COLO829 (cell line): ENCODE results near the gene ALKBH5.
A peak's percentile ranks its signal among the peaks of the same experiment; 100 is the strongest.

ENCODE experiments used
- DNase-seq: peaks from one replicate; pipeline ENCODE4 v3.0.0; 2012; ENCODE audit warnings: low spot score

Gene ALKBH5

GRCh38 chr17:18246109-18246725, 62.6 kb downstream of the ALKBH5 start:
- no peak for DNase-seq

- peak; percentile 77 for DNase-seq
Observed at GRCh38 chr17:18246880-18247612, 63.4 kb downstream of the ALKBH5 start.

- no peak for DNase-seq
Observed at GRCh38 chr17:18247613-18248001, 64.0 kb downstream of the ALKBH5 start.

GRCh38 chr17:18248300-18248731, 64.7 kb downstream of the ALKBH5 start:
- DNase-seq, result peak; percentile 82

- DNase-seq, result no peak
Observed at GRCh38 chr17:18248811-18249210, 65.2 kb downstream of the ALKBH5 start.

- DNase-seq, result no peak
Observed at GRCh38 chr17:18250259-18250658, 66.6 kb downstream of the ALKBH5 start.

GRCh38 chr17:18250708-18251107, 67.1 kb downstream of the ALKBH5 start:
- DNase-seq, result no peak

- DNase-seq, result no peak
Observed at GRCh38 chr17:18251204-18251603, 67.6 kb downstream of the ALKBH5 start.

- DNase-seq, result no peak
Observed at GRCh38 chr17:18252160-18252559, 68.5 kb downstream of the ALKBH5 start.

GRCh38 chr17:18253187-18253884, 69.7 kb downstream of the ALKBH5 start:
- DNase-seq, result no peak

- DNase-seq, result no peak
Observed at GRCh38 chr17:18253947-18254821, 70.6 kb downstream of the ALKBH5 start.

- DNase-seq, result no peak
Observed at GRCh38 chr17:18254888-18255649, 71.4 kb downstream of the ALKBH5 start.

GRCh38 chr17:18256351-18256750, 72.7 kb downstream of the ALKBH5 start:
- DNase-seq, result no peak

- DNase-seq, result no peak
Observed at GRCh38 chr17:18256776-18257175, 73.1 kb downstream of the ALKBH5 start.

- DNase-seq, result no peak
Observed at GRCh38 chr17:18257268-18257981, 73.8 kb downstream of the ALKBH5 start.

- peak; percentile 78 for DNase-seq
Observed at GRCh38 chr17:18257982-18258355, 74.3 kb downstream of the ALKBH5 start.

GRCh38 chr17:18258356-18259038, 74.9 kb downstream of the ALKBH5 start, which contains the start of gene FLII:
Gene FLII (minus strand): TSS chr17:18258738. CDS start chr17:18258690, 48 bp downstream.
- DNase-seq, result peak; percentile 42
